Activated CD4-positive, CD25-positive, alpha-beta regulatory T cell treated with anti-CD3 and anti-CD28 coated beads, Interleukin-2, amount 50 U/mL, for 24 hours (primary cell): ENCODE results near the gene GTSE1.
A peak's percentile ranks its signal among the peaks of the same experiment; 100 is the strongest.

Experiments used
- ATAC-seq, 2 donors: fragments of 150-1000 bp; cut with Tn5 transposase; one replicate each; pipeline ENCODE4 v1.10.0; 2021; ENCODE audit warnings: mild to moderate bottlenecking in 1 of 2, moderate library complexity in 1 of 2

The GTSE1 gene

GRCh38 chr22:46275455-46276122, 21.1 kb upstream of the GTSE1 start:
- ATAC-seq = no peak

DNA sequence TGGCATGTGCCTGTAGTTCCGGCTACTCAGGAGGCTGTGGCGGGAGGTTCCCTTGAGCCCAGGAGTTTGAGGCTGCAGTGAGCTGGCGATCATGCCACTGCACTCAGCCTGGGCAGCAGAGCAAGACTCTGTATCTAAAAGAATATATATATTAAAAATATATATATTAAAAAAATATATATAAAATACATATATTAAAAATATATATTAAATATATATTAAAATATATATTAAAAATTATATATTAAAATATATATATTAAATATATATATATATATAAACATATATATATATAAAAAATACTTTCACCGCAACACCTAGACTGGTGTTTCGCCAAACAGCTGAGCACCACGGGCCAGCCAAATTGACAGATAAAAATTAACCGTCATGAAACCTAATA, 20.1 kb upstream of the GTSE1 start:
- no peak for ATAC-seq

DNA sequence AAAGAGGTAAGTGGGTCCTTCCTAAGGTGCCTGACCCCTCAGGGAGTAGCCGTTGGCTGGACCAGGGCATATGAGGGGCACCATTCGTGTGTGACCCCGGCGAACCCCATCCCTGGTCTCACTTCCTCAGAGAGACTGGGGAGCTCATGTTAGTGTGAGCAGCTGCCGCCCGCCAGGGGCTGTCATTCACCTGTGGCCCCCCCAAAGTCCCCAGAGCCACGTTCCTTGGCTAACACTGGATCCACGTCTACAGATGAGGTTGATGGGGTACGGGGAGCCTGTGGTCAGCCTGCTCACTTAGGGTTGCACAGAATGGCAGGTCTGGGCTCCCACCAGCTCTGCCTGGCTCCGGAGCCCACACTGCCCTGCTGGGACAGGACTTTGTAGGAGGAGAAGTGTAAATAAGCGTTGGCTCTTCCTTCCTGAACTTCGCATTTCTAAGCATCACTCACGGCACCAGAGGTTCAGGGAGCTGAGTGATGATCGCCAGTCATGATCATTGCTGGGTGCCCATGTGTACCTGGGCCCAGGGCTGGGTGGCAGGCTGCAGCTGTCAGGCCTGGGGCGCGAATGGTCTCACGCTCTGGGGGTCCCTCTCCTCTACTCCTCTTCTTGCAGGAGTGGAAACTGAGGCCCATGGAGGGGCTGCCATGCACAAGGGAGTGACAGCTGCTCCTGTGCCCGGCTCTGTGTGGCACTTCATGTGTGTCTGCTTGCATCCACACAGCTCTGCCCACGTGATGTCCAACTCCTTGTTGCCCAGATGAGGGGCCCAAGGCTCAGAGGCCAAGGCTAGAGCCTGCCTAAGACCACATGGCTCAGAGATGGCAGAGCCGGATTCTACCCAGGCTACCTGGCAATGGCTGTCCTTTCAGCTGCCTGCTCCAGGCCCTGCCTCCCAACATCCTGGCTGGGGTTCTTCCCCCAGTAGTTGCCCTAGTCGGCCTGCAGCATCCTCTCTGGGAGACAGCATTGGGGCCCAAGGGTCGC, 17.7 kb upstream of the GTSE1 start:
- ATAC-seq = no peak

DNA sequence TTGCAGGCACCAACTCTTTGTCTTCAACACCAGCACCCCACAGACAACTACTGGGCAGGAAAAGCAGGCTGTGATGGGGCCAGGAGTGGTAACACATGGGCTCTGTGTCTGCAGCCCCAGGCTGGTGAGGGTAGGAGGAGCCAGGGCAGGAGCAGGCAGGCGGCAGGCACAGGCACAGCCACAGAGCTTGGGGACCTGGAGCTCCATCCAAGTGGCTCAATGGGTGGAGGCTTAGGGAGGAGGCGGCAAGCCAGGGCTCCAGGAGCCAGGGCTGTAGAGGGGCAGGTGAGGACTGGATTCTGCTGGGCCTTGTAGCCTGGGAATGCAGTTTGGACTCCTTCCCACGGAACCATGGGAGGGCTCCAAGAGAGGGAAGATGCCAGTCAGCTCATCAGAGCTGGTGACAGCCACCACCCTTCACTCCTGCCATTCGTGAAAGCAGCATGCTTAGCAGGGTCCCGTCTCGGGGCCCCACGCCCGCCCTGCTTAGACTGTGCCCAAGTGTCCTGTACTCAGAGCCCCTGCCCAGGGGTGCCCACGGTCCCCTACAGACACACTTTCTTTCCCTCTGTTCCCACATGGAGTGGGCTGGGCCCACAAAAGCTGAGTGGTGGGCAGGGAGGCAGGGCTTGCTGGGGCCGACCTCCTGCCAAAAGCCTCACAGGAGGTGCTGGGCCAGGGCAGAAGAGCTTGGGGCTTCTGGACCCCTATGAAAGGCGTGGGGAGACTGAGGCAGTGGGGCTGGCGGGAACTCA, 16.4 kb upstream of the GTSE1 start:
- no peak for ATAC-seq

DNA sequence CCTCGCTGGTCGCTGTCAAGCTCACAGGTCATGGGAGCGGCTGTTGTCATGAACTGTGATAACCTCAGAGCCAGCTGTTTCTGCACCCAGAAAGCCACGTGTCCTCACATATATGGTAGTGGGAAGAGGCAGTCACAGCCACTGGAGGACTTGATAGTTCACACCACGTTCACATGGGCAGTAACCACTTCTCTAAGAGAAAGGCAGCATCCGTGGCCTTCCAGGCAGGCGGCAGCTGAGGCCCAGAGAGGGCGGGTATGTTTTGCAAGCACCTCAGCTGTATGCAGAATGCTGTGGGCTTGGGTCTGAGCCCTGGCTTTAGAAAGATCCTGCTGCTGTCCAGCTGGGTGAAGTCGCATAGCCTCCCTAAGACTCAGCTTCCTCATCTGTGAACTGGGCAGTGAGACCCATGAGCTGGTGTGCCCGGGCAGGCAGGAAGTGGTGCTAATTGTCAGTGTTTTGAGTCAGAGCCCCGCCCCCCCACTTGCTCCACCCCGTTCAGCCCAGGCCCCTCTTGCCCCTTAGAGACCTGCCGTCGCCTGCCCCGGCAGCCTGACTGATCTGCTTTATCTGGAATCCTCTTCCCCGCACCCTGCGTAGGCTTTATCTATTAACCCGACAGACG, 15.6 kb upstream of the GTSE1 start:
- ATAC-seq = no peak

- ATAC-seq = no peak
Measured at GRCh38 chr22:46281866-46282678, 14.6 kb upstream of the GTSE1 start.

- no peak for ATAC-seq
Measured at GRCh38 chr22:46286006-46286405, 10.7 kb upstream of the GTSE1 start.

- no peak for ATAC-seq
Measured at GRCh38 chr22:46286941-46287872, 9.5 kb upstream of the GTSE1 start.

DNA sequence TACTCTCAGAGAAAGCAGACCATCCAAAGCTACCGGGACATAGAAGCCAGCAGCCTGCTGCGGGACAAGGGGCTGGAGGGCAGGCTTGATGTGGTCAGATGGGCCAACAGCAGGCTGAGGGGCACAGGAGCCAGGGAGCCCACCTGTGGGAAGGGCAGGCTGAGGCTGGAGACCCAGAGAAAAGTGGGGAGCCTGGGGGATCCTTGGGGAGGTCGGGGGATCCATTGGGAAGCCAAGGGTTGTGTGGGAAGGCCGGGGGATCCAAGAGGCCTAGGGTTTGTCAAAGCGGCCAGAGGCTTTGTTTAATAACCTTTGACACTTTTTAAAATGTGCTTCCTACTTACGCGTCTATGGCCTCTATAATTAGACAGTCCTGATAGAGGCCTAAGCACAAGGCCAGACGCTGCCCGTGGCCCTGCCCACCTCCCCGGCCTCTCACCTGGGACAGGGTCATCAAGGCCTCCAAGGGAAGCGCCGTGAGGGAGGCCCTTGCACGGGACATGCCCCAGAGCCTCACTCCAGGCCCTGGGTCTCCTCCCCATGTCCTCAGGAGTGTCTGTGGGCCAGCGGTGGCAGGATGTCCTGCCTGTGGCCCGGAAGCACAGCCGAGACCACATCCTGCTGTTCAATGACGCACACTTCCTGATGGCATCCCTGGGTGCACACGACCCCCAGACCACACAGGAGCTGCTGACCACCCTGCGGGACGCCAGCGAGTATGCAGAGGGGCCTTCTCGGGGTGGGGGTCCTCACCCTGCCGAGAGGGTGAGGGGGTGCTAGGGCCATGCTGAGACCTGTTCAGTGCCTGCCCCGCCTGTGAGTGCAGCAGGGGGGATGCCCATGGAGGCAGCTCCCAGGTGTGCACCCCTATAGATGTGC, 8.6 kb upstream of the GTSE1 start:
- peak; percentile 46 to 66 for ATAC-seq

DNA sequence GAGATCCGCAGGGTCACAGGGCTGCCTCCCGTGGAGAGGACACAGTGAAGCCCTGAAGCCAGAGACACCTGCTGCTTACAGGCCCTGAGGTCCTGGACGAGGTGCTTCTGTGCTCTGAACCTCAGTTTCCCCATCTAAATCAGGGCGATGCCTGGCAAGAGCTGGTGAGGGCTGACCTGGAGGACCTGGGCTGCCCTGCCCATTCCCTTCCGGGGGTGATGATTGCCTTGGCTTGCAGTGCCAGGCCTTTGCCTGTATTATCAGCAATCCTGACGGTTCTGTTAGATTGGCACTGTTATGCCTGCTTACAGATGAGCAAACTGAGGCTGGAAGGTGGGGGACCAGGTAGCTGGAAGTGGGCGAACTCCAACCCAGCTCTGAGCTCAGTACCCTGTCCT, 7.8 kb upstream of the GTSE1 start:
- ATAC-seq = no peak

DNA sequence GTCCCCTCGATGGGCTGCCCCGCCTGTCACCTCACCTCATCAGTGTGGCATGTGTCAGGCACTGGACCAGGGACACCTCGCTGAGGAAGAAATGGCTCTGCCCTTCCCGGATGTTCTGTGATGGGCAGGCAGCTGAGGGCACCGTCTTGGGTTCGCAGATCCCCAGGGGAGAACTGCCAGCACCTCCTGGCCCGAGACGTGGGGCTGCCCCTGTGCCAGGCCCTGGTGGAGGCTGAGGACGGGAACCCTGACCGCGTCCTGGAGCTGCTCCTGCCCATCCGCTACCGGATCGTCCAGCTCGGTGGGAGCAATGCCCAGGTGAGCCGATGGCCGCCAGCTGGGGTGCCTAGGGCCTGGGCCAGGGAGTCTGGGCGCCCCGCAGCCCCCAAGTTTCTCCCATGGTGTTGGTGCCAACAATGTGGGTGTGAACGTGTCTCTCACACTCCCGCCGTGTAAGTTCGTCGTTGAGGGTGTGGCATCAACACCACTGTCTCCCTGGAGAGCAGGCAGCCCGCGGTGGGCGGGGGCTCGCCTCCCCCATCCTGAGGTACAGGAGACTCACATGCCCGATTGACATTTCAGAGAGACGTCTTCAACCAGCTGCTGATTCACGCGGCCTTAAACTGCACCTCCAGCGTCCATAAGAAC, 7.3 kb upstream of the GTSE1 start:
- no peak for ATAC-seq

- no peak for ATAC-seq
Measured at GRCh38 chr22:46290121-46290842, 6.4 kb upstream of the GTSE1 start.

GRCh38 chr22:46290843-46291785, 5.6 kb upstream of the GTSE1 start:
- no peak for ATAC-seq

DNA sequence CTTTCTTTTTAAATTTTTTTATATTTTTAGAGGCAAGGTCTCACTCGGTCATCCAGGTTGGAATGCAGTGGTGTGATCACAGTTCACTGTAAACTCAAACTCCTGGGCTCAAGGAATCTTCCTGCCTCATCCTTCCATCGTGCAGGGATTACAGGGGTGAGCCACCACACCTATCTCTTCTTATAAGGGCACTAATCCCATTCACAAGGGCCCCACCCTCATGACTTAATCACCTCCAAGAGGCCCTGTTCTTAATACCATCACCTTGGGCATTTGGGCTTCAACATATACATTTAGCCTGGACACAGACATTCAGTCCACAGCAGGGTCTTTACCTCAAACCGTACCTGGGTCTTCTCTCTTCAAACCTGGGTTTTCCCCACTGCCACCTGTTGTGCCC, 4.5 kb upstream of the GTSE1 start:
- no peak for ATAC-seq

- ATAC-seq = no peak
Measured at GRCh38 chr22:46292732-46293131, 3.9 kb upstream of the GTSE1 start.

GRCh38 chr22:46293577-46294260, 3.0 kb upstream of the GTSE1 start:
- no peak for ATAC-seq

DNA sequence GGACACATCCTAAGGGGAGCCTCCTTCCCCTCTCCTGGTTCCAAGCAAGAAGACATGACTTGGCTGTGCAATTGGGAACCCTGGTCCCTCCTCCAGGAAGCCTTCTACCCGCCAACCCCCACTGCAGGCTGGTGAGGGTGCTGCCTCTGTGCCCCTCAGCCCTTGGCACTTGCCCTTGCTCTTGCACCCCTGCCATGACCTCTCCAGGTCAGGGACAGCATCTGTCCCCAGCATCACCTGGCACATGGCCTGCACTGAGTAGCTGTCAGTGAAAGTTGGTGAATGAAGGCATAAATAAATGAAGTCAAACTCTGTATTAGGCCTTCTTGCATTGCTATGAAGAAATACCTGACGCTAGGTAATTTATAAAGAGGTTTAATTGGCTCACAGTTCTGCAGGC, 1.9 kb upstream of the GTSE1 start:
- ATAC-seq = no peak
